Metanephros (tissue), 2 donors: ENCODE measurements around the gene TTLL10. TPM values are rescaled to one million over a fixed set of nuclear protein-coding genes. Genes with fewer than 3 reads are reported as not detected.

Experiments
- small RNA-seq: library from RNA; depleted of rRNA; stranded (forward); fragments of <200 nt; gene quantifications from one replicate; pipeline ENCODE3, GENCODE V24; 2014; ENCODE audit warnings: low replicate concordance
- total RNA-seq: library from RNA; depleted of rRNA; stranded (reverse); fragments of >200 nt; gene quantifications from one replicate; pipeline ENCODE4 v1.2.3, GENCODE V29; 2014

Gene TTLL10, protein sequence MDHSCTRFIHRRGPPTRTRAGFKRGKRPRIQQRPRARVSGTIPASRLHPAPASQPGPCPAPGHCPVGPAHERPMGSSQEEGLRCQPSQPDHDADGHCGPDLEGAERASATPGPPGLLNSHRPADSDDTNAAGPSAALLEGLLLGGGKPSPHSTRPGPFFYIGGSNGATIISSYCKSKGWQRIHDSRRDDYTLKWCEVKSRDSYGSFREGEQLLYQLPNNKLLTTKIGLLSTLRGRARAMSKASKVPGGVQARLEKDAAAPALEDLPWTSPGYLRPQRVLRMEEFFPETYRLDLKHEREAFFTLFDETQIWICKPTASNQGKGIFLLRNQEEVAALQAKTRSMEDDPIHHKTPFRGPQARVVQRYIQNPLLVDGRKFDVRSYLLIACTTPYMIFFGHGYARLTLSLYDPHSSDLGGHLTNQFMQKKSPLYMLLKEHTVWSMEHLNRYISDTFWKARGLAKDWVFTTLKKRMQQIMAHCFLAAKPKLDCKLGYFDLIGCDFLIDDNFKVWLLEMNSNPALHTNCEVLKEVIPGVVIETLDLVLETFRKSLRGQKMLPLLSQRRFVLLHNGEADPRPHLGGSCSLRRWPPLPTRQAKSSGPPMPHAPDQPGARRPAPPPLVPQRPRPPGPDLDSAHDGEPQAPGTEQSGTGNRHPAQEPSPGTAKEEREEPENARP
- 0.76 TPM for total RNA-seq

DNA sequence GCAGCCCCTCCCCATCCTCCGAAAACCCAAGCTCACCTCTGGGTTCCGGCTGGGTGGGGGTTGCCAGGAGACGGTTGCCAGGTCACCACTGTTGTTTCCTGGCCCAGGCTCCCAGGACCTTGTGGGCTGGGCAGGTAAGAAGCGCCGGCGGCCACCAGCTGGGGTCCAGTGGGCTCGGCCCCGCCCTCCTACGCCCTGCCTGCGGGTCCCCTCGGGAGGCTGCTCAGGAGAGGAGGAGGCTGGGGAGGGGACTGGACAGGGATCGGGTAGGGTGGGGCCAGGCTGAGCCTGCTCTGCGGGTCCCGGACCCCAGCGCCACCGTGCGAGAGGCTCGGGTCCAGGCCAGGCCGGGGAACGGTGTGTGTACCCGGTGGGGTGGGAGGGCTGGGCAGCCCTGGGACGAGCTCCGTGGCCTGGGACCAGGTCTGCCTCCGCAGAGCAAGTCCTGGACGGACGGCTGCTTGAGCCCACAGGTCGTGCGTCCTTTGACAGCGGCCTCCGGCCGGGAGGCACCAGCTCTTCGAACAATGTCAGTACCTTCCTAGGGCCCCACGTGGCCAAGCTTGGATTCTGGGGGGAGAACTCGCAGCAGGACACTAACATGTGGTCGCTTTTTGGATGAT is at the start of gene TTLL10:
TSS of gene TTLL10 (plus strand) at position 88 of the 623 bp plus-strand sequence. CDS start 5,336 bp downstream, outside the sequence.

DNA sequence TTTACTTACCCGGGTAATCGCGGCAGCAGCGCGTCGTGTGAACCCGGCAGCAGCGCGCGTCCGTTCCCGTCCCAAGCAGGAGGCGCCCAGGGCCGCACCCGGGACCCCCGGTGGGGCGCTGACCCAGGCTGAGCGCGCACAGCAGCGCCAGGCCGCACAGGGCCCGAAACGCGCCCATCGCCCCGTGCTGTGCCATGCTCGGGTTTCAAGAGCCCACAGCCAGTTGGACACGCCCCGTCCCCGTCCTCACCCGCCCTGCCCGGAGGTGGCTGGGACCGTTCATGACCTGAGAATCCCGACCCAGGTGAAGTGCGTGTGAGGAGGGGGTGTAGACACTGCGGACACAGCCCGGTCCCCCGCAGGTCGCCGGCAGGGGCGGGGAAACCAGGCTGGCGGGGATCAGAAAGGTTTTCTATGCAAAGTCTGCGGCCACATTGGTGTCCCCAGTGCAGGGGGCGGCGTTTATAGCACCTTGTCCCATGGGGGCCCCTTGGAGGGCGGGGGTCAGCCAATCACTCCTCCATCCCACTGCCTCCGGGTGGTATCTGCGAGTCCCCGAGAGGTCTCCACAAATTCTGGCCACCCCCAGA is 32.8 kb downstream of the TTLL10 start, which contains the start of gene TNFRSF18:
TSS of gene TNFRSF18 (minus strand) at position 217 of the 590 bp plus-strand sequence. CDS start at position 196, 21 bp downstream.

DNA sequence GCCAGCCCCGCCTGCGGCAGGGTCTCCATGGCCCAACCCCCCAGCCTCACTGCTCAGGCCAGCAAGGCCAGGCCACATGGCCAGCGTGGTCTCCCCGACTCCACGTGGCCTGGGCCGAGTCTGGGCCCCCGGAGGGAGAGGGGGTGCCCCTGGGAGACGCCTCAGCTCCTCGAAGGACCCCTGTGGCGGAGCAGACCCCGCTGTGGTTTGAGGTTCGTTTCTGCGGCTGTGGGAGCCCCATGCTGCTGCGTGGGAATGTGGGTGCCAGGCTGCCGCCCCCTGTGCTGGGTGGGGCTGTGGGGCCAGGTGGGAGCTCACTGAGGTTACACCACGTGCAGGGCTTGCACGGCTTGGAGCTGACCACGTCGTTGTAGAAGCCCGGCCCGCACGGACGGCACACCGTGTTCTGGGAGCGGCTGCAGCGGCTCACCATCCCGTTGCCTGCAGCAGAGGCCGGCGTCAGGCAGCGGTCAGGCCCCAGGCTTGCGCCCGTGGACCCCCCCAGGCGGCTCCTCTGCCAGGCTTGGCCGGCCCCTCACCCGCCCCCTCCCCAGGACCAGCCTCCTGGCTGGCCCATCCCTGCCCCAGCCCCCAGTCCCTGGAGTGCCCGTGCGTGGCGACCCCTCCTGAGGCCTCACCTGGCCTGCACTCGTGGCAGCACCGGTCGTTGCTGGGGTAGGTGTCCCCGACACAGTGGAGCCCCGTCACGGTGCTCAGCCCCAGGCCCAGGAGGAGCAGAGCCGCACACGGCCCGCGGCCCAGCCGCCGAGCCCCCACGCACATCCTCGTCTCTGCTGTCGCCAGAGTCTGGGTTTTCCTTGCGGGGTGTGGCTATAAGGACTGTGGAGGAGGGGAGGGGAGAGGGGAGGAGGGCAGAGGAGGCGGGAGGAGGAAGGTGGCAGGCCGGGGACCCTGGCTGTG is 39.9 kb downstream of the TTLL10 start, which contains the start of gene TNFRSF4:
TSS of gene TNFRSF4 (minus strand) at position 809 of the 921 bp plus-strand sequence. CDS start at position 783, 26 bp downstream.

DNA sequence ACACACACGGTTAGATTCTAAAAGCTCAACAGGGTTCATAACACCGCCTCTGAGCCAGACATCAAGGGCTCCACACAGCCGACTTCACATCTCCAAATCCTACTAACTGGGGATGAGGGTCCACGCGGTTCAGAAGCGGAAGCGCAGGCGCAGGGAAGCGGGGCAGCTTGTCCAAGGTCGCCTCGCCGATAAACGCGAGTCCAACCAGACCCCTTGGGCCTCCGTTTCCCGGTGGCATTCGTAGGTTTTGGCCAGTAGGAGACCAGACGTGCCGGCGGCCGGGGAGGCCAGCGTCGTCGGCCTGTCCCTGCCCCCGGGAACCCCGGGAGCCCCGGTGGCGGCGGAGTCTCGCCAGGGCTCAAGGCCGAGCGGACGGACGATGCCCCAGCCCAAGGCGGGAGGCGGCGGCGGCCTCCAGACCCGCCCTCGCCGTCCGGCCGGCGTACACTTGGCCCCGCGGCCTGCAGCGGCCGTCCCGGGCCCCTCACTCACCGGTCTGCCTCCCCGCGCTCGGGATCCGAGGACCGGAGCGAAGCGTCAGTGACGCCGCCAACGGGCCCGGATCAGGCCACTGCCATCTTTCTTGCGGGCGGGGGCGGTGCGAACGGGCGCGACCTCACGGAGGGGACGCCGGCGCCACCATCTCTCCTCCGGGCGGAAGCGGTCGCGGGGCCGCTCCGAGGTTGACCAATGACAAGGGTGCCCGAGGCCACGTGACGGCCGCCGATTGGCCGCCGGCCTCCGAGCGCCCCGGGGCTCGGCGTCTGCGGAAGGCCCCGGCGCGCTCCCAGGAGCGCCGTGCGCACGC is 57.9 kb downstream of the TTLL10 start, which contains the start of gene SDF4:
TSS of gene SDF4 (minus strand) at position 602 of the 808 bp plus-strand sequence. CDS start 3,229 bp downstream, outside the sequence.

DNA sequence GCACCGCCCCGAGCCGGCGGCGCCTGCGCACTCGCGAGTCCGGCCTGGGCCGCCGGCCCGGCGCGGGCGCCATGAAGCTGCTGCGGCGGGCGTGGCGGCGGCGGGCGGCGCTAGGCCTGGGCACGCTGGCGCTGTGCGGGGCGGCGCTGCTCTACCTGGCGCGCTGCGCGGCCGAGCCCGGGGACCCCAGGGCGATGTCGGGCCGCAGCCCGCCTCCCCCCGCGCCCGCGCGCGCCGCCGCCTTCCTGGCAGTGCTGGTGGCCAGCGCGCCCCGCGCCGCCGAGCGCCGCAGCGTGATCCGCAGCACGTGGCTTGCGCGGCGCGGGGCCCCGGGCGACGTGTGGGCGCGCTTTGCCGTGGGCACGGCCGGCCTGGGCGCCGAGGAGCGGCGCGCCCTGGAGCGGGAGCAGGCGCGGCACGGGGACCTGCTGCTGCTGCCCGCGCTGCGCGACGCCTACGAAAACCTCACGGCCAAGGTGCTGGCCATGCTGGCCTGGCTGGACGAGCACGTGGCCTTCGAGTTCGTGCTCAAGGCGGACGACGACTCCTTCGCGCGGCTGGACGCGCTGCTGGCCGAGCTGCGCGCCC is 58.6 kb downstream of the TTLL10 start, which contains the start of gene B3GALT6:
TSS of gene B3GALT6 (plus strand) at position 30 of the 588 bp plus-strand sequence. CDS start at position 72, 42 bp downstream.

DNA sequence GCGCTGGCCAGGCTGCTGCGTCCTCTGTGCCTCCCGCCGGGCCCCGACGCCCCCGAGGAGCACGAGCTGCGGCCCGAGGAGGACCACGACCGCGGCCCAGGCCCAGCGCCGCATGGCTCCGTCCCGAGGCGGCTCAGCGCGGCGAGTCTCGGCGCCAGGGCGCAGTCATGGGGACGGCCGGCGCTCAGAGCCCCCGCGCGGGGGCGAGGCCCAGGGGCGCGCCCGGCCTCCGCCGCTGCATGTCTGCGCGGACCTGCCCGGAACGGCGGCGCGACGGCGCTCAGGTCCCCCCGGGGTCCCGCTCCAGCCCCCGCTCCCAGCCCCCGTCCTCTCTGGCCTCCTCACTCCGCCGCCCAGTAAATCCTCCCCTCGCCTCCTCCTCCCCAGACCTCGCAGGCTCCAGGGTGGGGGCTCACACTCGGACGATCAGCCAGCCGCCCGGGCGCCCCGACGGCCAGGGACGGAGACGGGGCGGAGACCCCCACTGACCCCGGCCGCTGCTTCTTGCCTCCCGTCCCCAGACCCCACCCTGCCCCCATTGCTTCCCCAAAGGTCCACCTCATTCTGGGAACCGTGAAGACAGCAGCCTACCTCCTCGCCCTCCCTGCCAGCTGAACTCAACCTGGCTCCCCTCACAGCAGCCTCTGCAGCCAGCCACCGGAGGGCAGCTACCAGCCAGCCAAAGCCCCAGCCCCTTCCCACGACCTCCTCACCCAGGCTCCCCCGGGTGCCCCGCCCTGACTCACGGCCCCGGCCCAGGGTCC is 73.1 kb downstream of the TTLL10 start, which contains the start of gene C1QTNF12:
TSS of gene C1QTNF12 (minus strand) at position 146 of the 764 bp plus-strand sequence. CDS start at position 114, 32 bp downstream.

Small RNA genes within 50 kb of the gene (small RNA-seq; reads per million reads assigned to genes)
- gene MIR200A (87.2 reads per million, percentile 97 among the genes with 10 or more reads in this experiment), gene MIR200B (636 reads per million, percentile 99 among the genes with 10 or more reads in this experiment), gene MIR429 (65.9 reads per million, percentile 97 among the genes with 10 or more reads in this experiment)

Other genes with a start within 250 kb of the TTLL10 start
- gene SAMD11, start 250.0 kb upstream of the TTLL10 start, total RNA-seq = 136 TPM
- 44.2 TPM for gene NOC2L, start 214.6 kb upstream of the TTLL10 start, total RNA-seq
- gene KLHL17, start 213.3 kb upstream of the TTLL10 start, total RNA-seq = 9.6 TPM
- 0.23 TPM for gene PLEKHN1, start 207.4 kb upstream of the TTLL10 start, total RNA-seq
- 5.4 TPM for gene PERM1, start 191.8 kb upstream of the TTLL10 start, total RNA-seq
- 46.8 TPM for gene HES4, start 173.8 kb upstream of the TTLL10 start, total RNA-seq
- 26.9 TPM for gene ISG15, start 160.4 kb upstream of the TTLL10 start, total RNA-seq
- 246 TPM for gene AGRN, start 153.8 kb upstream of the TTLL10 start, total RNA-seq
- gene RNF223, start 99.6 kb upstream of the TTLL10 start, total RNA-seq = 3.7 TPM
- gene C1orf159, start 57.8 kb upstream of the TTLL10 start, total RNA-seq = 12.2 TPM
- gene TNFRSF18, start 32.7 kb downstream of the TTLL10 start, total RNA-seq = 1.2 TPM
- 3.3 TPM for gene TNFRSF4, start 40.3 kb downstream of the TTLL10 start, total RNA-seq
- gene SDF4, start 58.1 kb downstream of the TTLL10 start, total RNA-seq = 94.4 TPM
- 16.0 TPM for gene B3GALT6, start 58.4 kb downstream of the TTLL10 start, total RNA-seq
- gene C1QTNF12, start 72.8 kb downstream of the TTLL10 start, total RNA-seq = 5.3 TPM
- 49.3 TPM for gene UBE2J2, start 100.0 kb downstream of the TTLL10 start, total RNA-seq
- 7.1 TPM for gene SCNN1D, start 106.6 kb downstream of the TTLL10 start, total RNA-seq
- gene ACAP3, start 134.1 kb downstream of the TTLL10 start, total RNA-seq = 33.9 TPM
- gene PUSL1, start 134.7 kb downstream of the TTLL10 start, total RNA-seq = 20.3 TPM
- 106 TPM for gene INTS11, start 150.8 kb downstream of the TTLL10 start, total RNA-seq
- 15.9 TPM for gene CPTP, start 150.9 kb downstream of the TTLL10 start, total RNA-seq
- gene TAS1R3, start 157.4 kb downstream of the TTLL10 start, total RNA-seq = 1.1 TPM
- gene DVL1, start 175.5 kb downstream of the TTLL10 start, total RNA-seq = 51.4 TPM
- 142 TPM for gene MXRA8, start 184.7 kb downstream of the TTLL10 start, total RNA-seq
- 74.3 TPM for gene AURKAIP1, start 201.3 kb downstream of the TTLL10 start, total RNA-seq
- gene CCNL2, start 225.5 kb downstream of the TTLL10 start, total RNA-seq = 245 TPM
- gene MRPL20, start 233.4 kb downstream of the TTLL10 start, total RNA-seq = 80.8 TPM
- gene ANKRD65, start 247.4 kb downstream of the TTLL10 start, total RNA-seq = 6.9 TPM